Measurements from ENCODE around the gene RPL35A.

DNA sequence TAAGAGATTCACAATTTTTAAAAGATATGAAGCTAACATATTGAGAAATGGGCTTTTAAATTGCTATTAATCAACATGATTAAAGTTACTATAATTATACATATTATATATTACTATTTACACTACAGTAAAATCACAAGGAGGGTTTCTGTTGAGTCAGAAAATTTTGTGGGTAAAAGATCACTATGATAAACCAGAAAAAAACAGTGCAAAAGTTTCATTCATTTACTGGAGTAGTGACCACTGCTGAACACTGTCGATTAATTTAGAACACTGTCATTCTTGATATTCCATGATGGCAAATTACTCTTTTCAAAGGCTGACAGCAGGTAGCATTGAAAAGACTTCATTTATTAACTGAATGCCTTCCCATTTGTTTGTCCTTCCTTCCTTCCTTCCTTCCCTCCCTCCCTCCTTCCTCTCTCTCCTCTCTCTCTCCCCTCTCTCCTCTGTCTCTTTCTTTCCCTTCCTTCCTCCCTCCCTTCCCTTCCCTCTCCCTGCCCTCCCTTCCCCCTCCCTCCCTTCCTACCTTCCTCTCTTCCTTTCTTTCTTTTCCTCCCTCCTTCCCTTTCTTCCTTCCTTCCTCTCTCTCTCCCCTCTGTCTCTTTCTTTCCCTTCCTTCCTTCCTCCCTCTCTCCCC is 9.1 kb upstream of the RPL35A start:
- TF ChIP-seq ZNF274 (IDR thresholded peaks at IDR 0.05; ENCODE audit: low read depth, low read length) (no peak), YY1 (IDR thresholded peaks at IDR 0.05; ENCODE audit: insufficient read depth, insufficient read length) (no peak)
